GM10847 (cell line): ENCODE measurements around the gene ZNF718.

Experiments used
- POLR2A ChIP-seq: IDR thresholded peaks from 2 replicates; pipeline ENCODE4 v1.6.1; 2011; ENCODE audit not compliant: insufficient read length; ENCODE audit errors: extremely low read depth

The ZNF718 gene

GRCh38 chr4:138935-139334 lies 14.6 kb downstream of the ZNF718 start:
- no peak for TF ChIP-seq POLR2A

GRCh38 chr4:139691-140090 lies 15.4 kb downstream of the ZNF718 start:
- TF ChIP-seq POLR2A = no peak

DNA sequence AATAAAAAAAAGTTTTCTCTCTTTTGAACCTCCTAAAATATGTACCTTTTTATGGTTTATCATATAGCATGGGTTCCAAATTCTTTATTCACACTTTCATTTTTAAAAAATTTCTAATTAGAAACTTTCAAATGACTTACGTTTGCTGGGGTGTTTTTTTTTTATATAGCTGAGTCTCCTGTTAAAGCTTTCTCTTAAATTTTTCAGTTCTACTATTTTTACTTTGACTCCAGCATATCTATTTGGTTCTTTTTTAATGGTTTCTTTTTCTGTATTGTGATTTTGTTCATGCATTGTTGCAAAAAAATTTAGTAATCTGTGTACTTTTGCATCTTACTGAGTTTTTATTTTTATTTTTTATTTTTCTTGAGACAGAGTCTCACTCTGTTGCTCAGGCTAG lies 22.3 kb downstream of the ZNF718 start:
- TF ChIP-seq POLR2A = no peak

- TF ChIP-seq POLR2A = no peak
Measured at GRCh38 chr4:147233-147632, 22.9 kb downstream of the ZNF718 start.

DNA sequence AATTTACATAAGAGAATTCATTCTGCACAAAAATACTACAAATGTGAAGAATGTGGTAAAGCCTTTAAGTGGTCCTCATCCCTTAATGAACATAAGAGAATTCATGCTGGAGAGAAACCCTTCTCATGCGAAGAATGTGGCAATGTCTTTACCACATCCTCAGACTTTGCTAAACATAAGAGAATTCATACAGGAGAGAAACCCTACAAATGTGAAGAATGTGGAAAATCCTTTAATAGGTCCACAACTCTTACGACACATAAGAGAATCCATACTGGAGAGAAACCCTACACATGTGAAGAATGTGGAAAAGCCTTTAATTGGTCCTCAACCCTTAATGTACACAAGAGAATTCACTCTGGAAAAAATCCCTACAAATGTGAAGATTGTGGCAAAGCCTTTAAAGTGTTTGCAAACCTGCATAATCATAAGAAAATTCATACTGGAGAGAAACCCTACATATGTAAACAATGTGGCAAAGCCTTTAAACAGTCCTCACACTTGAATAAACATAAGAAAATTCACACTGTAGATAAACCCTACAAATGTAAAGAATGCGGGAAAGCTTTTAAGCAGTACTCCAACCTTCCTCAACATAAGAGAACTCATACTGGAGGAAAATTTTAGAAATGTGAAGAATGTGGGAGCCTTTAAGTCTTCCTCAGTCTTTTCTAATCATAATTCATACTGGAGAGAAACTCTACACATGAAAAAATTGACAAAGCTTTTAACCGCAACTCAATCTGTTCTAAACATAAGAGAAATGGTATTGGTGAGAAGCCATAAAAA lies 37.4 kb downstream of the ZNF718 start:
- no peak for TF ChIP-seq POLR2A

- no peak for TF ChIP-seq POLR2A
Measured at GRCh38 chr4:173666-174314, 49.5 kb downstream of the ZNF718 start.

GRCh38 chr4:175986-176385 lies 51.7 kb downstream of the ZNF718 start:
- TF ChIP-seq POLR2A = no peak

- no peak for TF ChIP-seq POLR2A
Measured at GRCh38 chr4:176995-177394, 52.7 kb downstream of the ZNF718 start.

DNA sequence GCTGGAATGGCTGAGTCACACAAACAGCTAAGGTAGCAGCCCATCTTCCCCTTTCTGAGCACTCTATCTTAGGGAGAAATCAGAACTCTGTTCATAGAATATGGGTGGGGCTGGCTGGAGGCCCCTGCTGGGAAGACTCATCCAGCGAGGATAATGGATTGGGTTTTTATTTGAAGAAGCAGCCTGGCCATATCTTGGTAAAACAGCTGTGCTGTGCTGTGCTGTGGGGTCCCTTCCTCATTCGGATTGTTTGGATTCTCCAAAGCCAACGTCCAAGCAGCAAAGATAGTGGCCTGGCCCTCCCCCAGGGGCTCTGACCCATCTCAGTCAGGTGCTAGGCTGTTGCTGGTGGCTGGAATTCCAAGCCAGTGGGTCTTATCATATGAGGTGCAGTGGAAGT lies 63.8 kb downstream of the ZNF718 start:
- TF ChIP-seq POLR2A = no peak

DNA sequence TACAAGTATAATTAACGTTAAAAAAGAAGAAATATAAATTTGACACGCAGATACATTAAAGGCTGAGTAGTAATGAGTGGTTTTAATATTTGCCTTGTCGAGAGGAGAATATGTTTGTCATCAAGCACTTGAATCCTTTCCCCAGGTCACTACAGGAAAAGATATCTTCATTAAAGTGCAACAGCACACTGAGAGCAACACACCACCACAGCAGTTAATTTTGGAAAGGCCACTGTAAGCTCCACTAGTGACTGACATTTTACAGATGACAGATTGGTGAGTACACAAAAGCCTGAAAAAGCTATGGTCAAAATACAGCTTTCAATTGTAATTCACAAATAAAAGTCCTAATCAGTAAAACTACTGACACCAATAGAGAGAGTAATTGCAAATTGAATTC lies 76.6 kb downstream of the ZNF718 start:
- TF ChIP-seq POLR2A = no peak

DNA sequence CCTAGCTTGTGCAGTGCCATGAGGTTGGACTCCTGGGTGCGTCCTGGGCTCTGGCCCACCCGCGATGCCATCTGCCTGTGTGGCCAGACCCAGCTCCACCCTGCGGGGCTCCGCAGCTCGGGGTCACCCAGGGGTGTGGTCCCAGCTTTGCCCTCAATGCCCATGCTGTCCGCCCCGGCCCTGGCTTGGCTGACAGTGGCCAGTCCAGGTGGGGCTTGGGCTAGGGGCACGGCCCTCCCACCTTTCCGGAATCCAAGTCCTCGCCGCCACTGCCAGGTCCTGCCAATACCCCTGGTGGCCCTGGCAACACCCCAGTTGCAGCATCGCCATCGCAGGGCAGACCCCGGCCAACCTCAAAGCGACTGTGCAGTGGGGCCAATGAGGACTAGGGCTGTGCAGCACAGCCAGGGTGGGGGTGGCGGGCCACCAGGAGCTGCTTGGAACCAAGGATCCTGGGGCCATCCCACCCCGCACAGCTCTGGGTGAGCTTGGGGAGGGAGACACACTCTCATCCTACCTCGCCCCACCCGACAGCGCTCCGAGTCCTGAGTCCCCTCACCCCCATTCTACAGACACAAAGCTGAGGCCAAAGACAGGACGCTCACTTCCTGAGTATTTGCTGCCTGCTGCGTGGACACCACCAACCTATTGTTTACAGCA lies 80.9 kb downstream of the ZNF718 start:
- TF ChIP-seq POLR2A = no peak

DNA sequence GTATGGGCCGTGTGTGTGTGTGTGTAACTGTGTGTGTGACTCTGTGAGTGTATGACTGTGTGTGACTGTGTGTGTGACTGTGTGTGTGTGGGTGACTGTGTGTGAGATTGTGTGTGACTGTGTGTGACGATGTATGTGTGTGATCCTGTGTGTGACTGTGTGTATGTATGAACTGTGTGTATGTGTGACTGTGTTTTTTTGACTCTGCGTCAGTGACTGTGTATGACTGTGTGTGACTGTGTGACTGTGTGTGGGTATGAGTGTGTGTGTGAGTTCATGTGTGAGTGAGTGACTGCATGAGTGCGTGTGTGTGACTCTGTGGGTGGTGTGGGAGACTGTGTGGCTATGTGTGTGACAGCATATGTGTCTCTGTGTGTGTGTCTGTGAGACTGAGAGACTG lies 81.8 kb downstream of the ZNF718 start:
- no peak for TF ChIP-seq POLR2A

DNA sequence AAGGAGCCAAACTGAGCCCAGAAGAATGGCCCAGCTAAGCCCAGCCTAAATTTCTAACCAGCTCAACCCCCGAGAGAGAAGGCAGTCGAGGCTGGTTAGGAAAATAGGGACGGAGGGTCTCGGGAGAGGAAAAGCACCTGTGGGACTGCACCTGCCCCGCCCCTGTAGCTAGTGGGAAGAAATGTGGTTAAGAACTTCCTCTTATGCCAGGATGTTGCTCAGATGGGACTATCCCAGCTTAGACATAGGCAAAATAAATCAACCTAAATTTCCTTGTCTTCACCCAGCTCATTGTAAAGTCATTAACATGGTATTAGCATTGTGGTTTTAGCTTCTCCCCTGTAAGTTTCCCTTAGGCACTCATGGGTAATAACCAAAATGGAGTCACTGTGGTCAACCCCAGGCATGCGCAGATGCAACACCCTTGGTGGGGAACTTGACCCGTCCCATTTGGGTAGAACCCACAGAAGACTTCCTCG lies 86.8 kb downstream of the ZNF718 start:
- TF ChIP-seq POLR2A = no peak

DNA sequence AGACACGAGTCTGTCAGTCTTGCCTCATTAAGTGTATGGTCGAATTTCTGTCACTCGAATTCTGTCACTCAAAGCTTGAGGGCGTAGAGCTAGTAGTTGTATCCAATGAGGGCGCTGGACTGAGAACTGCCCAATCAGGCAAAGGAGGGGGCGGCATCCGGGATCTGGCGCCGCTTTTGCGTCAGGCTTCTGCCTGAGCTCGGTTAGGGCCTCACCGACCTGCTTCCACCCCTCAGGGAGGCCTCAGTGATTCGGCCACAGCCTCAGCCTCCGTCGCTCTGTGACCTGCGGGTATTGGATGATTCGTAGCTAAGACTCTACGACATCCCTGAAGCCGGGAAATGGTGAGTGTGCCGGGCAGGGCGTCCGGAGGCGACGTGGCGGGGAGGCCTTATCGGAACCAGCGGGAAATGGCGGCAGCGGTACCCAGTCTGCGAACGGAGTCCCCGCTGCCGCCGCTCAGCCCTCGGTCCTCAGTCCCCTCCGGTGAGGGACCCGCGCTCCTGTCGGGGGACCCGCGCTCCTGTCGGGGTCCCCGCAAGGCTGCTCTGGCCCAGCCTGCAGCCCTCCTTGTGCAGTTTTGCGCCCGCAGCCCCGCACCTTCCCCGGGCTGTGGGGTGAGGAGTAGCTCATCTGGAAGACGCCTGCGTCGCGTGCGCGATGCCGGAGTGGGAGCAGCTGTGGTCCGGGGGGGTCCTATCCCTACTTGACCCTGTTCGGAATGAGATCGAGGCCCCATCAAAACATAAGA lies 88.3 kb downstream of the ZNF718 start:
- no peak for TF ChIP-seq POLR2A
